HepG2 (cell line): ENCODE results near the gene FYB1.

Source experiments
- RCOR2 ChIP-seq: IDR thresholded peaks from 2 replicates; pipeline ENCODE4 v1.6.1; 2016; ENCODE audit warnings: missing biosample characterization, missing genetic modification reagents
- ZNF329 ChIP-seq: sonication (generic); formaldehyde crosslinking; IDR thresholded peaks from 2 replicates; pipeline ENCODE4 v1.9.0; 2021; ENCODE audit warnings: low read depth, mild to moderate bottlenecking, missing genetic modification reagents

- TF ChIP-seq ZNF329 (CRISPR knock-in tag) = no peak
- TF ChIP-seq RCOR2 = no peak
Measured at GRCh38 chr5:39092581-39093351, 126.6 kb downstream of the FYB1 start.
